WI38 (cell line): Measurements from ENCODE around the gene RNF175.

Experiments
- H3K4me3 ChIP-seq: 2 replicates; pipeline ENCODE4 v1.5.1; 2011; ENCODE audit warnings: low read depth, mild to moderate bottlenecking, control low read depth, low read length
- CTCF ChIP-seq: IDR thresholded peaks from 2 replicates; pipeline ENCODE4 v1.5.1; 2012; ENCODE audit warnings: low read depth, mild to moderate bottlenecking, control low read depth, low read length

RNF175 gene

GRCh38 chr4:153784166-153784699, 24.4 kb upstream of the RNF175 start:
- TF ChIP-seq CTCF = no peak
- H3K4me3 ChIP-seq = no peak overlapping the region

- H3K4me3 ChIP-seq = no peak overlapping the region
- no peak for TF ChIP-seq CTCF
Observed at GRCh38 chr4:153782581-153782980, 22.8 kb upstream of the RNF175 start.

GRCh38 chr4:153781717-153782416, 22.0 kb upstream of the RNF175 start:
- H3K4me3 ChIP-seq = no peak overlapping the region

GRCh38 chr4:153781280-153781679, 21.5 kb upstream of the RNF175 start:
- H3K4me3 ChIP-seq = no peak overlapping the region
- TF ChIP-seq CTCF = no peak

More at GRCh38 chr4:153781717-153782416, 22.0 kb upstream of the RNF175 start:
- no peak for TF ChIP-seq CTCF

- TF ChIP-seq CTCF = no peak
- H3K4me3 ChIP-seq = no peak overlapping the region
Observed at GRCh38 chr4:153780876-153781275, 21.1 kb upstream of the RNF175 start.

- TF ChIP-seq CTCF = no peak
- H3K4me3 ChIP-seq = no peak overlapping the region
Observed at GRCh38 chr4:153780221-153780620, 20.4 kb upstream of the RNF175 start.

- no peak for TF ChIP-seq CTCF
- no peak overlapping the region for H3K4me3 ChIP-seq
Observed at GRCh38 chr4:153778383-153778782, 18.6 kb upstream of the RNF175 start.
